ENCODE measurements around the gene OCSTAMP. TPM values are rescaled to one million over a fixed set of nuclear protein-coding genes. Genes with fewer than 3 reads are reported as not detected.

The OCSTAMP gene
- total RNA-seq, 1 experiment from 2014 or later, result not detected

- H3K27me3 ChIP-seq, result peaks cover 16% of the 10 kb centered on the region; the same call in 1 of the 2 replicates
- no peaks in the 10 kb centered on the region for H3K9me3 ChIP-seq (replicated peaks)
- no peak overlapping the region for H3K4me3 ChIP-seq
- H3K4me1 ChIP-seq, result no peaks in the 10 kb centered on the region
- no peak for DNase-seq
- H3K36me3 ChIP-seq, result no peaks in the 10 kb centered on the region
- H3K27ac ChIP-seq, result no peak overlapping the region
Measured at GRCh38 chr20:46539113-46539512, 11.3 kb downstream of the OCSTAMP start.

DNA sequence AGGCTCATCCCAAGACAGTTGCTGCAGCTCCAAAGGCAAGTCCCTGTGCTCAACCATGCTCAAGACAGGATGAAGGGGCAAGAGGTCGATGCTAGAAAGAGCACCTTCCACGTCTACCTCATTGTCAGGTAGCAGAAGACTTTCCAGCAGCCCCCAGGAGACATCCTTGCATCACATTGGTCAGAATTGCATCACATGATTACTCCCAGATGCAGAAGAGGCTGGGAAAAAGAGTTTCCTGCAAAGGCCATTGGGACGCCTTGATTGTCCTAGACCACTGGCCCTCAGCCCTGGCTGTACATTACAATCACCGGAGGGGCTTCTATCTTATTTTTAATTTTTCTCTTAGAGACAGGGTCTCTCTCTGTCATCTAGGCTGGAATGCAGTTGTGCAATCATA is 19.8 kb downstream of the OCSTAMP start:
- Histone ChIP-seq H3K27ac (no peak overlapping the region), H3K27me3 (peaks cover 6% of the 10 kb centered on the region; the same call in 1 of the 2 replicates), H3K9me3 (replicated peaks) (no peaks in the 10 kb centered on the region), H3K4me1 (no peaks in the 10 kb centered on the region), H3K36me3 (no peaks in the 10 kb centered on the region), H3K4me3 (no peak overlapping the region)
- DNase-seq, result no peak

- H3K36me3 ChIP-seq, result no peaks in the 10 kb centered on the region
- H3K9me3 ChIP-seq (replicated peaks), result no peaks in the 10 kb centered on the region
- no peak overlapping the region for H3K27ac ChIP-seq
- peak; percentile 40 to 70 for DNase-seq
- H3K4me3 ChIP-seq, result no peak overlapping the region
- 0 out of 2 replicates have a peak, but pooled peaks cover 3% of the 10 kb centered on the region for H3K27me3 ChIP-seq
- no peaks in the 10 kb centered on the region for H3K4me1 ChIP-seq
Measured at GRCh38 chr20:46523696-46524328, 26.6 kb downstream of the OCSTAMP start.

DNA sequence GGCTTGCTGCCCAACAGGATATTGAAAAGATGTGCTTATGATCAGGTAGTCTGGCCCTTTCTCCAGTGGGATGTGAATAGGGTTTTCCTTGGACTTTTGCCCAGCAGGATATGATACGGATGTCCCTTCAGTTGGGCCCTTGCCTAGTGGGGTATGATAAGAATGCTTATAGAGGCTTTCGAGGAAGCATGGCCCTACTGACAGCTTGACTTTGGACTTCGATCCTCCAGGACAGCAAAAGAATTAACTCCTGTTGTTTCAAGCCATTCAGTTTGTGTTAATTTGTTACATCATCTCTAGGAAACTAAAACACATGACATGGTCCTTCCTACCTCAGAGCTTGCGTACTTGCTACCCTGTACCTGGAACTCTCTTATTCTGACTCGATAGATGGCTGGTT is 27.3 kb downstream of the OCSTAMP start:
- Histone ChIP-seq H3K27ac (no peak overlapping the region), H3K4me1 (no peaks in the 10 kb centered on the region), H3K27me3 (0 out of 2 replicates have a peak, but pooled peaks cover 3% of the 10 kb centered on the region), H3K4me3 (no peak overlapping the region), H3K36me3 (no peaks in the 10 kb centered on the region), H3K9me3 (replicated peaks) (no peaks in the 10 kb centered on the region)
- no peak for DNase-seq

GRCh38 chr20:46520976-46521579 is 29.4 kb downstream of the OCSTAMP start:
- peak; percentile 63 to 83 for DNase-seq
- no peaks in the 10 kb centered on the region for H3K4me1 ChIP-seq
- no peaks in the 10 kb centered on the region for H3K9me3 ChIP-seq (replicated peaks)
- 0 out of 2 replicates have a peak, but pooled peaks cover 3% of the 10 kb centered on the region for H3K27me3 ChIP-seq
- no peaks in the 10 kb centered on the region for H3K36me3 ChIP-seq
- H3K4me3 ChIP-seq, result no peak overlapping the region
- no peak overlapping the region for H3K27ac ChIP-seq

GRCh38 chr20:46520540-46520939 is 29.9 kb downstream of the OCSTAMP start:
- Histone ChIP-seq H3K27ac (no peak overlapping the region), H3K9me3 (replicated peaks) (no peaks in the 10 kb centered on the region), H3K27me3 (0 out of 2 replicates have a peak, but pooled peaks cover 3% of the 10 kb centered on the region), H3K4me1 (no peaks in the 10 kb centered on the region), H3K36me3 (no peaks in the 10 kb centered on the region), H3K4me3 (no peak overlapping the region)
- no peak for DNase-seq

GRCh38 chr20:46519471-46520068 is 30.9 kb downstream of the OCSTAMP start:
- 0 out of 2 replicates have a peak, but pooled peaks cover 3% of the 10 kb centered on the region for H3K27me3 ChIP-seq
- no peaks in the 10 kb centered on the region for H3K9me3 ChIP-seq (replicated peaks)
- no peak overlapping the region for H3K4me3 ChIP-seq
- H3K36me3 ChIP-seq, result no peaks in the 10 kb centered on the region
- H3K27ac ChIP-seq, result no peak overlapping the region
- no peak for DNase-seq
- H3K4me1 ChIP-seq, result no peaks in the 10 kb centered on the region

- Histone ChIP-seq H3K4me1 (peaks cover 3% of the 10 kb centered on the region), H3K27me3 (no peaks in the 10 kb centered on the region), H3K4me3 (no peak within 1 kb of the TSS), H3K9me3 (replicated peaks) (0 out of 2 replicates have a peak, but pooled peaks cover 3% of the 10 kb centered on the region), H3K36me3 (no peaks in the 10 kb centered on the region), H3K27ac (no peak within 1 kb of the TSS)
- DNase-seq, result no peak
Measured at GRCh38 chr20:46512943-46513844, 37.3 kb downstream of the OCSTAMP start, which contains the start of gene ZNF334. Gene ZNF334, minus strand, starts transcription at chr20:46513559. Its CDS starts 1,457 bp downstream, at chr20:46512102.

DNA sequence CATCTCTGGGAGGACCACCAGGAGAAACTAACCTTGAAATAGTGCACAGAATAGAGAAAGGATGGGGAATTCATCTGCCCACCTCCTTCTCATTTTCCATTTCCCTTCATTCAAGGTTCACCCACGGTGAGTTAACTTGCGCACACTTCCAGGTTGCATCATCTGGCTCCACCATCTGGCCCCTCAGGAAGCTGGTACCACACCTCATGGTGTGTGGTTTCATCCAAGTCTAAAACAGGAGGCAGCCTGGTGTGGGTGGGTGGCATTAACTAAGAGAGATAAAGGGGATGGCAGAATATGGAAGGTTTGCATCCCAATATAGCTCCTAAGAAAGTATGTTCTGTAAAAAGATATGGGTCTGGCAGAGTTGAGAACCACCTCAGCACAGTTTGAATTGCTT is 40.9 kb downstream of the OCSTAMP start:
- Histone ChIP-seq H3K9me3 (replicated peaks) (peaks cover 7% of the 10 kb centered on the region), H3K36me3 (no peaks in the 10 kb centered on the region), H3K27ac (no peak overlapping the region), H3K4me1 (peaks cover 31% of the 10 kb centered on the region), H3K4me3 (no peak overlapping the region), H3K27me3 (no peaks in the 10 kb centered on the region)
- no peak for DNase-seq

- H3K4me3 ChIP-seq, result no peak overlapping the region
- H3K27me3 ChIP-seq, result no peaks in the 10 kb centered on the region
- peaks cover 34% of the 10 kb centered on the region for H3K4me1 ChIP-seq
- H3K27ac ChIP-seq, result no peak overlapping the region
- H3K36me3 ChIP-seq, result no peaks in the 10 kb centered on the region
- no peak for DNase-seq
- peaks cover 14% of the 10 kb centered on the region for H3K9me3 ChIP-seq (replicated peaks)
Measured at GRCh38 chr20:46507760-46508407, 42.6 kb downstream of the OCSTAMP start.

DNA sequence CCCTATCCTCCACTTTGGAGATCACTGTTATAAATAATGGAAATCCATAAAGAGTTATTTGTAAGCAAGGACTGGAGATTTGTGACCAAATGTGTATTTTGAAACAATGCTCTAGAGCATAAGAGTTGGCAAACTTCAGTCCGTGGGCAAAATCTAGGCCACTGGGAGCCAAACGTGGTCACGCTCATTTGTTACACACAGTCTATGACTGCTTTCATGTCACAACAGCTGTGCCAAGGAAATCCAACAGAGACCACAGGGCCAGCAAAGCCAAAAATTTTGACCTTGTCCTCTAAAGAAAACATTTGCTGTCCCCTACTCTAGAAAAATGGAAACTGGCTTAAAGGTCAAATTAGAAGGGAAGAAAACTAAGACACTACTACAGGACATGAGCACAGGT is 44.9 kb downstream of the OCSTAMP start:
- Histone ChIP-seq H3K4me3 (no peak overlapping the region), H3K27me3 (no peaks in the 10 kb centered on the region), H3K9me3 (replicated peaks) (peaks cover 38% of the 10 kb centered on the region), H3K27ac (peak overlapping the region; percentile 93), H3K36me3 (no peaks in the 10 kb centered on the region), H3K4me1 (peaks cover 34% of the 10 kb centered on the region)
- peak; percentile 92 to 96 for DNase-seq

- no peak overlapping the region for H3K27ac ChIP-seq
- H3K27me3 ChIP-seq, result no peaks in the 10 kb centered on the region
- H3K4me1 ChIP-seq, result peaks cover 24% of the 10 kb centered on the region
- peaks cover 38% of the 10 kb centered on the region for H3K9me3 ChIP-seq (replicated peaks)
- DNase-seq, result no peak
- H3K4me3 ChIP-seq, result no peak overlapping the region
- no peaks in the 10 kb centered on the region for H3K36me3 ChIP-seq
Measured at GRCh38 chr20:46501961-46502360, 48.5 kb downstream of the OCSTAMP start.

DNA sequence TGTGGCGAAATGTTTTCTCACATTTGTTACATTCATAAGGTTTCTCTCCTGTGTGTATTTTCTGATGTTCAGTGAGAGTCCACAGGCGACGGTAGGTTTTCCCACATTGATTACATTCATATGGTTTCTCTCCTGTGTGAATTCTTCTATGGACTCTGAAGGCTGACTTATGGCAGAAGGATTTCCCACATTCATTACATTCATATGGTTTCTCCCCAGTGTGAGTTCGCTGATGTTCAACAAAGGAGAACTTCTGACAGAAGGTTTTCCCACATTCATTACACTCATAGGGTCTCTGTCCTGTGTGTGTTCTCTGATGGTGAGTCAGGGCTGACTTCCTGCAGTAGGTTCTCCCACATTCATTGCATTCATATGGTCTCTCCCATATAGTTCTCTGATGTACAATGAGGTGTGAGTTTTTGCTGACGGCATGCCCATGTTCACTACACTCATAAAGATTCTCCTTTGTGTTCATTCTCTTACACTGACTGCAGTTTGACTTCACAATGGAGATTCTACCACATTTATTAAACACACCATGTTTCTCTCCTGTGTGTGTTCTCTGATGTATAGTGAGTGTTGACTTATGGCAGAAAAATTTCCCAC is 49.0 kb downstream of the OCSTAMP start:
- H3K27ac ChIP-seq, result no peak overlapping the region
- H3K27me3 ChIP-seq, result no peaks in the 10 kb centered on the region
- peaks cover 38% of the 10 kb centered on the region for H3K9me3 ChIP-seq (replicated peaks)
- no peaks in the 10 kb centered on the region for H3K36me3 ChIP-seq
- peaks cover 21% of the 10 kb centered on the region for H3K4me1 ChIP-seq
- H3K4me3 ChIP-seq, result no peak overlapping the region
- no peak for DNase-seq

DNA sequence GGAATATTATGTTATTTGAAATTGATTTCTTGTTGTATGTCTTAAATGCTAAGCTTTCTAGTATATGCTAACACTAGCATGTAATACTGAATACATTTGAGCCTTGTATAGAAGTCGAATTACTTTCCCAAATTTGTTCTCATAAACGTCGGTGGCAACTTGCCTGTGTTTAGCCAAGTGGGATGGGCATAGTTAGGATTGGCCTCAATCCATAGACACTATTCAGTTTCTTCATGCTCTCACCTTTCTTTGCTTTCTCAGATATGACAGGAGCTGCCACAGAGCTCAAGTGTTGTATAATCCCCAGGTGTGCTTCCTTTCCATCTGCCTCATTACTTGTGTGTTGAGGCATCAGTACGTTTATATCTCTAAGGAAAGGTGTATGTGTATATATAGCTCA is 56.4 kb downstream of the OCSTAMP start:
- Histone ChIP-seq H3K4me1 (no peaks in the 10 kb centered on the region), H3K27ac (no peak overlapping the region), H3K9me3 (replicated peaks) (peaks cover 8% of the 10 kb centered on the region), H3K4me3 (no peak overlapping the region), H3K36me3 (no peaks in the 10 kb centered on the region), H3K27me3 (no peaks in the 10 kb centered on the region)
- no peak for DNase-seq
